HepG2 (cell line): ENCODE results near the gene NUDT16. TPM values are rescaled to one million over a fixed set of nuclear protein-coding genes. Genes with fewer than 3 reads are reported as not detected.

Experiments used
- AFF4 ChIP-seq: sonication (generic); formaldehyde crosslinking; IDR thresholded peaks from 2 replicates; pipeline ENCODE4 v1.4.0; 2020; ENCODE audit warnings: missing genetic modification reagents
- ARHGAP35 ChIP-seq: sonication (generic); formaldehyde crosslinking; IDR thresholded peaks from 2 replicates; pipeline ENCODE4 v1.9.0; 2022; ENCODE audit warnings: mild to moderate bottlenecking, inconsistent platforms, moderate library complexity, missing genetic modification reagents, borderline replicate concordance
- CHCHD3 ChIP-seq: sonication (generic); formaldehyde crosslinking; IDR thresholded peaks from 2 replicates; pipeline ENCODE4 v1.8.0; 2022; ENCODE audit warnings: mild to moderate bottlenecking, missing genetic modification reagents, moderate library complexity
- CHD2 ChIP-seq: IDR thresholded peaks from 2 replicates; pipeline ENCODE4 v1.6.1; 2011; ENCODE audit warnings: low read depth, low read length, improper control_type of control experiment
- DRAP1 ChIP-seq: IDR thresholded peaks from 2 replicates; pipeline ENCODE4 v1.6.1; 2016; ENCODE audit warnings: missing genetic modification reagents, missing compliant biosample characterization
- HNRNPK ChIP-seq: fragments of 200-400 bp; formaldehyde crosslinking; IDR thresholded peaks from 2 replicates; pipeline ENCODE4 v1.6.1; 2018; ENCODE audit warnings: low read length, low read depth, moderate library complexity, mild to moderate bottlenecking; ENCODE audit not compliant: poor library complexity, severe bottlenecking
- ISX ChIP-seq: sonication (generic); formaldehyde crosslinking; conservative IDR thresholded peaks from 2 replicates; pipeline ENCODE4 v1.5.0; 2020; ENCODE audit warnings: missing genetic modification reagents
- KDM5B ChIP-seq: sonication (generic); formaldehyde crosslinking; IDR thresholded peaks from 2 replicates; pipeline ENCODE4 v1.4.0; 2020; ENCODE audit warnings: missing genetic modification reagents, mild to moderate bottlenecking, borderline replicate concordance
- KMT2B ChIP-seq: IDR thresholded peaks from 2 replicates; pipeline ENCODE4 v1.6.1; 2016; ENCODE audit warnings: missing genetic modification reagents, missing compliant biosample characterization
- MEF2D ChIP-seq: sonication (generic); formaldehyde crosslinking; IDR thresholded peaks from 2 replicates; pipeline ENCODE4 v1.5.1; 2020; ENCODE audit warnings: mild to moderate bottlenecking, missing genetic modification reagents
- SRSF4 ChIP-seq: fragments of 200-400 bp; formaldehyde crosslinking; IDR thresholded peaks from one replicate; pipeline ENCODE4 v1.6.1; 2018; ENCODE audit warnings: mild to moderate bottlenecking, low read depth, low read length, moderate library complexity; ENCODE audit not compliant: poor library complexity, severe bottlenecking
- TCF7 ChIP-seq: sonication (generic); IDR thresholded peaks from 2 replicates; pipeline ENCODE4 v1.6.1; 2016; ENCODE audit warnings: antibody characterized with exemption, low read depth
- ZNF256 ChIP-seq: sonication (generic); formaldehyde crosslinking; conservative IDR thresholded peaks from 2 replicates; pipeline ENCODE4 v1.4.0; 2020; ENCODE audit warnings: missing genetic modification reagents
- ZNF275 ChIP-seq: sonication (generic); formaldehyde crosslinking; IDR thresholded peaks from 2 replicates; pipeline ENCODE4 v1.8.0; 2022; ENCODE audit warnings: missing genetic modification reagents, mild to moderate bottlenecking, inconsistent platforms, borderline replicate concordance
- ZNF441 ChIP-seq: sonication (generic); formaldehyde crosslinking; IDR thresholded peaks from 2 replicates; pipeline ENCODE4 v1.7.0; 2021; ENCODE audit warnings: missing genetic modification reagents, borderline replicate concordance
- ZNF709 ChIP-seq: sonication (generic); formaldehyde crosslinking; IDR thresholded peaks from 2 replicates; pipeline ENCODE4 v1.5.0; 2020; ENCODE audit warnings: mild to moderate bottlenecking, missing genetic modification reagents
- polyA plus RNA-seq, 8 experiments: library from polyadenylated mRNA; depleted of rRNA in 3 of 8; stranded (reverse) in 7 of 8; unstranded in 1 of 8; fragments of >200 nt; fragmentation: Illumina TruSeq in 4 of 8; extraction: Trizol in 4 of 8; gene quantifications; 2 replicates each; pipeline versions ENCODE4 v1.2.1 to v1.2.3, GENCODE V29; 2011 to 2016; ENCODE audit warnings: low read depth in 4 of 8, missing spikeins in 1 of 8, mixed read lengths in 1 of 8; ENCODE audit not compliant: insufficient read depth in 1 of 8
- total RNA-seq, 5 experiments: library from RNA; depleted of rRNA; stranded (reverse); fragments of >200 nt; fragmentation: Illumina TruSeq; extraction: Trizol; gene quantifications; 2 replicates each; pipeline ENCODE4 v1.2.3, GENCODE V29; 2016; ENCODE audit warnings: low read depth in 1 of 5
- TF ChIP-seq, protein P1 (sequence below): sonication (generic); formaldehyde crosslinking; IDR thresholded peaks from 2 replicates; pipeline ENCODE4 v1.4.0; 2020; ENCODE audit warnings: missing genetic modification reagents, borderline replicate concordance

NUDT16 gene
- total and polyA plus RNA-seq, 2 of the 13 experiments (the other 11 are each of a cell fraction or from before 2014, with no cell fraction given): 5.4 to 14.8 TPM

- TF ChIP-seq AFF4 (no peak), DRAP1 (CRISPR knock-in tag) (peak; percentile 68), ZNF709 (CRISPR knock-in tag) (peak; percentile 69), HNRNPK (peak; percentile 36), KMT2B (CRISPR knock-in tag) (peak; percentile 45; the same call in 1 of the 2 replicates), CHD2 (no peak), KDM5B (CRISPR knock-in tag) (peak; percentile 91), ISX (CRISPR knock-in tag) (peak; percentile 66; the same call in 1 of the 2 replicates), CHCHD3 (CRISPR knock-in tag) (no peak), MEF2D (CRISPR knock-in tag) (0 out of 2 replicates have a peak, but pooled peaks have one; percentile 49), SRSF4 (no peak), TCF7 (no peak), ZNF256 (CRISPR knock-in tag) (peak; percentile 51; the same call in 1 of the 2 replicates), ARHGAP35 (CRISPR knock-in tag) (peak; percentile 85; the same call in 1 of the 2 replicates), ZNF441 (CRISPR knock-in tag) (no peak), ZNF275 (CRISPR knock-in tag) (peak; percentile 87; the same call in 1 of the 2 replicates)
- TF ChIP-seq, protein P1, sequence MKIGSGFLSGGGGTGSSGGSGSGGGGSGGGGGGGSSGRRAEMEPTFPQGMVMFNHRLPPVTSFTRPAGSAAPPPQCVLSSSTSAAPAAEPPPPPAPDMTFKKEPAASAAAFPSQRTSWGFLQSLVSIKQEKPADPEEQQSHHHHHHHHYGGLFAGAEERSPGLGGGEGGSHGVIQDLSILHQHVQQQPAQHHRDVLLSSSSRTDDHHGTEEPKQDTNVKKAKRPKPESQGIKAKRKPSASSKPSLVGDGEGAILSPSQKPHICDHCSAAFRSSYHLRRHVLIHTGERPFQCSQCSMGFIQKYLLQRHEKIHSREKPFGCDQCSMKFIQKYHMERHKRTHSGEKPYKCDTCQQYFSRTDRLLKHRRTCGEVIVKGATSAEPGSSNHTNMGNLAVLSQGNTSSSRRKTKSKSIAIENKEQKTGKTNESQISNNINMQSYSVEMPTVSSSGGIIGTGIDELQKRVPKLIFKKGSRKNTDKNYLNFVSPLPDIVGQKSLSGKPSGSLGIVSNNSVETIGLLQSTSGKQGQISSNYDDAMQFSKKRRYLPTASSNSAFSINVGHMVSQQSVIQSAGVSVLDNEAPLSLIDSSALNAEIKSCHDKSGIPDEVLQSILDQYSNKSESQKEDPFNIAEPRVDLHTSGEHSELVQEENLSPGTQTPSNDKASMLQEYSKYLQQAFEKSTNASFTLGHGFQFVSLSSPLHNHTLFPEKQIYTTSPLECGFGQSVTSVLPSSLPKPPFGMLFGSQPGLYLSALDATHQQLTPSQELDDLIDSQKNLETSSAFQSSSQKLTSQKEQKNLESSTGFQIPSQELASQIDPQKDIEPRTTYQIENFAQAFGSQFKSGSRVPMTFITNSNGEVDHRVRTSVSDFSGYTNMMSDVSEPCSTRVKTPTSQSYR: peak; percentile 18; the same call in 1 of the 2 replicates
Observed at GRCh38 chr3:131381445-131382291, at the start of gene NUDT16 (continued).
